Chondrocyte (in vitro differentiated cells): ENCODE data around the gene KRTAP3-3. TPM values are rescaled to one million over a fixed set of nuclear protein-coding genes. Genes with fewer than 3 reads are reported as not detected.

Source experiments
- DNase-seq: peaks from one replicate; pipeline ENCODE4 v3.0.0; 2021; ENCODE audit warnings: mixed read lengths, low spot score
- H3K27ac Mint-ChIP-seq: one replicate; pipeline ENCODE4 v1.8.0; 2021; ENCODE audit warnings: mild to moderate bottlenecking, moderate library complexity, mixed read lengths; ENCODE audit not compliant: unreplicated experiment
- H3K27me3 Mint-ChIP-seq: 2 replicates; pipeline ENCODE4 v1.8.0; 2021; ENCODE audit warnings: low read depth, mixed read lengths
- H3K36me3 Mint-ChIP-seq: 2 replicates; pipeline ENCODE4 v1.8.0; 2021; ENCODE audit warnings: low read depth, mixed read lengths
- H3K4me1 Mint-ChIP-seq: 2 replicates; pipeline ENCODE4 v1.8.0; 2021; ENCODE audit warnings: low read depth, mild to moderate bottlenecking, mixed read lengths
- H3K4me3 Mint-ChIP-seq: one replicate; pipeline ENCODE4 v1.8.0; 2021; ENCODE audit warnings: mild to moderate bottlenecking, moderate library complexity, mixed read lengths; ENCODE audit not compliant: unreplicated experiment
- H3K9me3 Mint-ChIP-seq: 2 replicates; pipeline ENCODE4 v1.8.0; 2021; ENCODE audit warnings: low read depth, mixed read lengths
- total RNA-seq: library from RNA; stranded (reverse); gene quantifications from 3 replicates; pipeline ENCODE4 v1.2.1, GENCODE V29; 2021
- TF ChIP-seq, protein P1 (sequence below): fragments of 200-600 bp; sonication (generic); IDR thresholded peaks from 2 replicates; pipeline ENCODE4 v1.5.0; 2021; ENCODE audit warnings: antibody characterized with exemption, mild to moderate bottlenecking, moderate library complexity

The KRTAP3-3 gene
- total RNA-seq, 1 donor from 2014 or later: not detected

DNA sequence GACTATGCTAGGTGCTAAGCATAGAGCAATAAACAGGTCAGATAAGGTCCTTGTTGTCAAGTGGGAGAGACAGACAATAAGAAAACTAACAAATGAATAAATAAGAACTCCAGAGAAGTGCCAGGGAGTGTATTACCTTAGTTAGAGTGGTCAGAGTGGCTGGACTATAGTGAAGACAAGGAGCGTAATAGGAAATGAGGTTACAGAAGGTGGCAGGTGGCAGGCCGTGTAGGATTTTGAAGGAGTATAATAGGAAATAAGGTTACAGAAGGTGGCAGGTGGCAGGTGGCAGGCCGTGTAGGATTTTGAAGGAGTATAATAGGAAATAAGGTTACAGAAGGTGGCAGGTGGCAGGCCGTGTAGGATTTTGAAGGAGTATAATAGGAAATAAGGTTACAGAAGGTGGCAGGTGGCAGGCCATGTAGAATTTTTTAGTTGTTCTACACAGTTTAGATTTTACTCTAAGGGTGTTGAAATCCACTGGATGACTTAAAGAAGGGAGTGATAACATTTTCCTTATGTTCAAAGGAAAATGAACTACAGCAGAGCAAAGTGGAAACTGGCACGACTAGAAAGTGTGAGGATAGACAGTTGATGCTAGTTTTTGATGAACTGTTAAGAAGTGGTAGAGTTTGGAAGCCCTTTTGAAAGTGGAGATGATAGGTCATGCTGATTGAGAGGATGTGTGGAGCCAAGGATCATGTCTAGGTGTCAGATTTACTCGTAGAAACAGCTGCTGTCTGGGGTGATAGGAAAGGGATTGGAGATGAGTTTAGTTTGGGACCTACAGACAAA, 18.6 kb upstream of the KRTAP3-3 start:
- no peak overlapping the region for H3K4me3 Mint-ChIP-seq
- H3K36me3 Mint-ChIP-seq: no peaks in the 10 kb centered on the region
- DNase-seq: no peak
- H3K4me1 Mint-ChIP-seq: peaks cover 4% of the 10 kb centered on the region
- no peaks in the 10 kb centered on the region for H3K27me3 Mint-ChIP-seq
- no peaks in the 10 kb centered on the region for H3K9me3 Mint-ChIP-seq
- H3K27ac Mint-ChIP-seq: no peak overlapping the region
- TF ChIP-seq, protein P1, sequence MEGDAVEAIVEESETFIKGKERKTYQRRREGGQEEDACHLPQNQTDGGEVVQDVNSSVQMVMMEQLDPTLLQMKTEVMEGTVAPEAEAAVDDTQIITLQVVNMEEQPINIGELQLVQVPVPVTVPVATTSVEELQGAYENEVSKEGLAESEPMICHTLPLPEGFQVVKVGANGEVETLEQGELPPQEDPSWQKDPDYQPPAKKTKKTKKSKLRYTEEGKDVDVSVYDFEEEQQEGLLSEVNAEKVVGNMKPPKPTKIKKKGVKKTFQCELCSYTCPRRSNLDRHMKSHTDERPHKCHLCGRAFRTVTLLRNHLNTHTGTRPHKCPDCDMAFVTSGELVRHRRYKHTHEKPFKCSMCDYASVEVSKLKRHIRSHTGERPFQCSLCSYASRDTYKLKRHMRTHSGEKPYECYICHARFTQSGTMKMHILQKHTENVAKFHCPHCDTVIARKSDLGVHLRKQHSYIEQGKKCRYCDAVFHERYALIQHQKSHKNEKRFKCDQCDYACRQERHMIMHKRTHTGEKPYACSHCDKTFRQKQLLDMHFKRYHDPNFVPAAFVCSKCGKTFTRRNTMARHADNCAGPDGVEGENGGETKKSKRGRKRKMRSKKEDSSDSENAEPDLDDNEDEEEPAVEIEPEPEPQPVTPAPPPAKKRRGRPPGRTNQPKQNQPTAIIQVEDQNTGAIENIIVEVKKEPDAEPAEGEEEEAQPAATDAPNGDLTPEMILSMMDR: no peak

DNA sequence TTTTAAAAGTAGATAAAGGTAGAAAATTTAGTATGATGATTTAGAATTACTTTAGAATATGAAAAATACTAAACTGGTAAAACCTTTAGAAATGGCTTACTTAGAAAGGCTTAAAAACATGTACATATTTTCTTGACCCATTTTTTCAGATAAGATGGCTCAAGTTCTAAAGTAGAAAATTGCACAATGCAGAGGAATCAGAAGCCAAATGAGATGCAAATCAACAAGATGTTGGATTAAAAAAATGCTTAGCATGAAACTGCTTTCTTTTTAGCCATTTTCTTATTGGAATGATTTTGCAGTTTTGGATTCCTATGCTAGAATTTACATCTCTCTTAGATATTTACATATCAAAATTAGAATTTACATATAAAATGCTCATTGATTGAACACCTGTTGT, 16.5 kb upstream of the KRTAP3-3 start:
- no peak for DNase-seq
- no peaks in the 10 kb centered on the region for H3K9me3 Mint-ChIP-seq
- no peak overlapping the region for H3K4me3 Mint-ChIP-seq
- no peaks in the 10 kb centered on the region for H3K36me3 Mint-ChIP-seq
- no peaks in the 10 kb centered on the region for H3K27me3 Mint-ChIP-seq
- peaks cover 4% of the 10 kb centered on the region for H3K4me1 Mint-ChIP-seq
- H3K27ac Mint-ChIP-seq: no peak overlapping the region
- TF ChIP-seq, protein P1: no peak

DNA sequence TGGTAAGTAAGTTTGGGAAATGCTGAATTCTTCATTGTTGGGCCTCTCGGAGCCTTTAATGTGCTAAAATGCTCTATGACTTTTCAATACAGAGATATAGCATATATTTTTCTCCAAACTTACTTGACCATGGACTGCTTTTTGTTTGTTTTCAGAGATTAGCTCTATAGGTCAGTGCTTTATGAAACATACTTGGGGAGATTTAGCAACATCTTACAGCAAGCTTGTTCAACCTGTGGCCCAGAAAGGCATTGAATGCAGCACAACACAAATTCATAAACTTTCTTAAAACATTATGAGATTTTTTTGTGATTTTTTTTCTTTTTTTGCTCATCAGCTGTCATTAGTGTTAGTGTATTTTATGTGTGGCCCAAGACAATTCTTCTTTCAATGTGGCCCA, 16.0 kb upstream of the KRTAP3-3 start:
- no peak overlapping the region for H3K27ac Mint-ChIP-seq
- TF ChIP-seq, protein P1: no peak
- no peaks in the 10 kb centered on the region for H3K27me3 Mint-ChIP-seq
- DNase-seq: no peak
- H3K9me3 Mint-ChIP-seq: no peaks in the 10 kb centered on the region
- H3K36me3 Mint-ChIP-seq: no peaks in the 10 kb centered on the region
- peaks cover 4% of the 10 kb centered on the region for H3K4me1 Mint-ChIP-seq
- H3K4me3 Mint-ChIP-seq: no peak overlapping the region

DNA sequence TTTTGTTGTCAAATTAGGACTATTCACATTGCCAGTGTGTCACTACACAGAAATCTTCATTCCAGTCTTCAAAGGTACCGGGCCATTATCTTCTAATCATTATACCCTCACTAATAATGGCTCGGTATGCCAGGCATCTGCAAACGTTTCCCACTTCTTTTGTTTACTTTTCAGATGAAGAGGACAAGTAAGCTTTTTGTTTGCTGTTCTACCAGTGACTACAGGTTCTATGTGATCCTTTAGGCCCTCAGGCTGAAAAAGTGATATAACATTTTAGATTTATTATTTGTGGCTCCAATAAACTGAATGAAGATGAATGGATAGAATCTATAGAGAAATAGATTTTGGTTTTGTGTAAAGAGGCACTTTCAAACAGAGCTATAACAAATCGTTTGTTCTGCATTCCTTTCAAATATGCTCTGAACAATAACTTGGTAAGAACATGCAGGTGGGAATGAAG, 15.4 kb upstream of the KRTAP3-3 start:
- H3K4me1 Mint-ChIP-seq: peaks cover 4% of the 10 kb centered on the region
- TF ChIP-seq, protein P1: no peak
- peaks cover 2% of the 10 kb centered on the region for H3K27me3 Mint-ChIP-seq
- no peaks in the 10 kb centered on the region for H3K36me3 Mint-ChIP-seq
- no peaks in the 10 kb centered on the region for H3K9me3 Mint-ChIP-seq
- H3K27ac Mint-ChIP-seq: no peak overlapping the region
- H3K4me3 Mint-ChIP-seq: no peak overlapping the region
- DNase-seq: no peak

DNA sequence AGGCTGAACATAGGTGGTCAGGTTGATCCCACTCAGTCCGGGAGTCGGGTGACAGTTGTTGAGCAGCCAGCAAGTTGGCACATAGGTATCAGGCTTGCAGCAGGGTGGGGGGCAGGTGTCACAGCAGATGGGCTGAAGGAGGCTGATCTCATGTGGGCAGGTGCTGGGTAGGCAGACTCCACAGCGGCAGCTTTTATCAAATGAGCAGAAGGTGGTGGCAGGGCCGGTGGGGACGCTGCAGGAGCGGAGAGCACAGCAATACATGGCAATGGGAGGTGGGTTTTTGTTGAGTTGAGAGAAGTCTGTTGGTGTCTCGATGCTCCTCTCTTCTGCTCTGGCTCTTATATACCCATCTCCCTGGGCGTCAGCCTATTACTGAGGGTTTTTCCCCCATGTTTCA, 14.8 kb upstream of the KRTAP3-3 start, which contains the start of gene KRTAP3-1:
TSS of gene KRTAP3-1 (minus strand) at position 318 of the 400 bp plus-strand sequence. CDS start at position 264, 54 bp downstream.
- Mint-ChIP-seq H3K9me3 (no peaks in the 10 kb centered on the region), H3K4me1 (peaks cover 4% of the 10 kb centered on the region), H3K36me3 (no peaks in the 10 kb centered on the region), H3K27ac (no peak within 1 kb of the TSS), H3K27me3 (peaks cover 2% of the 10 kb centered on the region), H3K4me3 (no peak within 1 kb of the TSS)
- no peak for DNase-seq
- TF ChIP-seq, protein P1: no peak
